Uterus (tissue), 4 donors: ENCODE measurements around the gene RAB44. TPM values are rescaled to one million over a fixed set of nuclear protein-coding genes. Genes with fewer than 3 reads are reported as not detected.

Experiments
- DNase-seq, 2 donors: peaks; one replicate each; pipeline ENCODE4 v3.0.0-alpha.2; 2019 to 2020
- H3K27ac ChIP-seq, 2 donors: fragments of 200-600 bp; sonication (generic); 1 replicate in 1 of 2; 2 replicates in 1 of 2; pipeline ENCODE4 v1.5.1; 2016 to 2018
- H3K27me3 ChIP-seq, 2 donors: fragments of 200-600 bp; sonication (generic); one replicate each; pipeline ENCODE4 v1.5.1; 2018 to 2019; ENCODE audit warnings: control low read depth in 1 of 2
- H3K36me3 ChIP-seq, 2 donors: fragments of 200-600 bp; sonication (generic); one replicate each; pipeline ENCODE4 v1.5.1; 2019; ENCODE audit warnings: control low read depth in 1 of 2
- H3K4me1 ChIP-seq, 2 donors: fragments of 200-600 bp; sonication (generic); one replicate each; pipeline ENCODE4 v1.5.1; 2018 to 2019; ENCODE audit warnings: control low read depth in 1 of 2
- H3K4me3 ChIP-seq, 2 donors: fragments of 200-600 bp; sonication (generic); 1 replicate in 1 of 2; 2 replicates in 1 of 2; pipeline ENCODE4 v1.5.1; 2018 to 2019; ENCODE audit warnings: mild to moderate bottlenecking in 1 of 2
- H3K9me3 ChIP-seq, 2 donors: fragments of 200-600 bp; sonication (generic); one replicate each; pipeline ENCODE4 v1.5.1; 2019; ENCODE audit warnings: control low read depth in 1 of 2
- POLR2A ChIP-seq, 2 donors: fragments of 450-650 bp; IDR thresholded peaks; one replicate each; pipeline ENCODE4 v1.6.1; 2016; ENCODE audit warnings: antibody characterized with exemption in 2 of 2, mild to moderate bottlenecking in 1 of 2, moderate library complexity in 1 of 2
- intact Hi-C: fragments of 100-400 bp; cut with DNase I; formaldehyde crosslinking; loops from one replicate; pipeline ENCODE4 v1.15.1; 2023; ENCODE audit warnings: low total_unique reads
- total RNA-seq, 4 donors: library from RNA; depleted of rRNA in 3 of 4; stranded (reverse); fragments of >200 nt in 3 of 4; gene quantifications; one replicate each; pipeline versions ENCODE4 v1.1.0 to v1.2.4, GENCODE V29; 2014 to 2023
- TF ChIP-seq, protein P1 (sequence below), 4 experiments: fragments of 200-600 bp in 2 of 4; fragments of 450-650 bp in 2 of 4; sonication (generic) in 2 of 4; IDR thresholded peaks; one replicate each; pipeline ENCODE4 v1.5.1; 2016 to 2019; ENCODE audit warnings: antibody characterized with exemption in 4 of 4, mild to moderate bottlenecking in 2 of 4, moderate library complexity in 1 of 4
- donor health status: DM: yes; HTN: yes; CAD: no.

RAB44 gene
- total RNA-seq, 4 donors from 2014 or later, result 0.37 TPM; not detected in 3

GRCh38 chr6:36688063-36688738 is 9.4 kb upstream of the RAB44 start:
- Histone ChIP-seq H3K27me3 (no peaks in the 10 kb centered on the region), H3K27ac (no peak overlapping the region), H3K36me3 (no peaks in the 10 kb centered on the region), H3K4me3 (no peak overlapping the region), H3K9me3 (no peaks in the 10 kb centered on the region), H3K4me1 (no peaks in the 10 kb centered on the region)
- no peak for DNase-seq
- intact Hi-C loops, result loop anchor here (10.0 kb wide), 1 partner anchor 273 kb away; no protein-coding TSS in a partner anchor
- TF ChIP-seq, protein P1, sequence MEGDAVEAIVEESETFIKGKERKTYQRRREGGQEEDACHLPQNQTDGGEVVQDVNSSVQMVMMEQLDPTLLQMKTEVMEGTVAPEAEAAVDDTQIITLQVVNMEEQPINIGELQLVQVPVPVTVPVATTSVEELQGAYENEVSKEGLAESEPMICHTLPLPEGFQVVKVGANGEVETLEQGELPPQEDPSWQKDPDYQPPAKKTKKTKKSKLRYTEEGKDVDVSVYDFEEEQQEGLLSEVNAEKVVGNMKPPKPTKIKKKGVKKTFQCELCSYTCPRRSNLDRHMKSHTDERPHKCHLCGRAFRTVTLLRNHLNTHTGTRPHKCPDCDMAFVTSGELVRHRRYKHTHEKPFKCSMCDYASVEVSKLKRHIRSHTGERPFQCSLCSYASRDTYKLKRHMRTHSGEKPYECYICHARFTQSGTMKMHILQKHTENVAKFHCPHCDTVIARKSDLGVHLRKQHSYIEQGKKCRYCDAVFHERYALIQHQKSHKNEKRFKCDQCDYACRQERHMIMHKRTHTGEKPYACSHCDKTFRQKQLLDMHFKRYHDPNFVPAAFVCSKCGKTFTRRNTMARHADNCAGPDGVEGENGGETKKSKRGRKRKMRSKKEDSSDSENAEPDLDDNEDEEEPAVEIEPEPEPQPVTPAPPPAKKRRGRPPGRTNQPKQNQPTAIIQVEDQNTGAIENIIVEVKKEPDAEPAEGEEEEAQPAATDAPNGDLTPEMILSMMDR (IDR thresholded peaks at IDR 0.05), result no peak
- TF ChIP-seq POLR2A (IDR thresholded peaks at IDR 0.05), result no peak

DNA sequence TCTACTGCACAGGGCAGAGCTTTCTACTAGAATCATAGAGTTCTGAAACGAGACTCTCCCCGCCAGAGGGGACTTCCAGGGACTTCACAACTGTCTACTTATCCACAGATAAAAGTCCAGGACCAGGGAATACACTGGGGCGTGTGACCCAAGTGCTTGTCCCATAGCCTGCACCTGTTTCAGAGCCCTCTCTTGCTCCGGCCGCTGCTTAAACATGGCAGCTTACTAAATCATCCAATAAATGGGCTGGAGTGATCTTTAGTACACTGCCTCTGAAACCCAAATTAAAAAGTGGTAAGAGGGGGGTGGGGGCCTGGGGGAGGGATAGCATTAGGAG is 8.9 kb upstream of the RAB44 start:
- Histone ChIP-seq H3K4me1 (no peaks in the 10 kb centered on the region), H3K4me3 (no peak overlapping the region), H3K27ac (no peak overlapping the region), H3K9me3 (no peaks in the 10 kb centered on the region), H3K27me3 (no peaks in the 10 kb centered on the region), H3K36me3 (no peaks in the 10 kb centered on the region)
- intact Hi-C loops, result loop anchor here (10.0 kb wide), 1 partner anchor 274 kb away; no protein-coding TSS in a partner anchor
- DNase-seq, result no peak
- no peak for TF ChIP-seq POLR2A (IDR thresholded peaks at IDR 0.05)
- TF ChIP-seq, protein P1 (IDR thresholded peaks at IDR 0.05), result no peak

DNA sequence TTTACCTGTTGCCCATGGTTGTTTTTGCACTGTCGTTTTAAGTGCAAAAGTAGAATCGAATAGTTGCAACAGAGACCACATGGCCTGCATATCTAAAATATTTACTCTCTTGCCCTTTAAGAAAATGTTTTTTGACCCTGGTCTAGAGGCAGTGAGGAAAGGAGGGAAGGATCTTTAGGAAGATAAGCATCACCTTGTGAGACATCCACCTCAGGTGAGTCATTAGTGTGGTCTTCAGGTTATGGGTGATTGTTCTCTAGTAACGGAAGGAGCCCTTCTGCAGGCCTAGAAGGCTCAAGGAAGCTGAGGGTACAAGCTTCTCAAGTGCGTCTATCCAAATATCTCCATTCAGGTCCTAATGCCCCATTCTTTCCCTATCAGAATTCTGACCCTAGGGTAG is 6.6 kb upstream of the RAB44 start:
- Histone ChIP-seq H3K4me3 (no peak overlapping the region), H3K9me3 (no peaks in the 10 kb centered on the region), H3K36me3 (no peaks in the 10 kb centered on the region), H3K4me1 (no peaks in the 10 kb centered on the region), H3K27ac (no peak overlapping the region), H3K27me3 (no peaks in the 10 kb centered on the region)
- no peak for DNase-seq
- intact Hi-C loops, result no loop called here
- TF ChIP-seq, protein P1 (IDR thresholded peaks at IDR 0.05), result no peak
- no peak for TF ChIP-seq POLR2A (IDR thresholded peaks at IDR 0.05)

DNA sequence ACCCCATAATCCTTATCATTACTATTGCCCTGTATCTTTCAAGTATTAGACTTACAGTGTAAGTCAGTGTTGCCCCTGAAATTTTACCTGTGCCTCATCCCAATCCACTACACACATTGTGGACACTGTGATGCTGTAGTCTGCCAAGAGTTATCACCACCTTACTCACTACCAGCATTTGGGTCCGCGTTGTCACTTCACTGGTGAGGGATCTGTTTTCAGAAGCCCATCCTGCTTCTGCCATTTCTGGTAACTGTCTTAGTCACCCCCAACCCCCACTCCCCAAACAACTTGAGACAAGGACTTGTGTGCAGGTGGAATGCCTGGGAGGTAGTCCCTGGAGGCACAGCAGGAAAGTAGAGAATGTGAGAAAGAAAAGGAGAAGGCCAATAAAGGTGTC is 6.0 kb upstream of the RAB44 start:
- TF ChIP-seq, protein P1 (IDR thresholded peaks at IDR 0.05), result no peak
- TF ChIP-seq POLR2A (IDR thresholded peaks at IDR 0.05), result no peak
- Histone ChIP-seq H3K27me3 (no peaks in the 10 kb centered on the region), H3K4me3 (no peak overlapping the region), H3K27ac (no peak overlapping the region), H3K9me3 (no peaks in the 10 kb centered on the region), H3K4me1 (no peaks in the 10 kb centered on the region), H3K36me3 (no peaks in the 10 kb centered on the region)
- DNase-seq, result no peak
- intact Hi-C loops, result no loop called here

GRCh38 chr6:36692220-36692619 is 5.4 kb upstream of the RAB44 start:
- no peaks in the 10 kb centered on the region for H3K36me3 ChIP-seq
- TF ChIP-seq, protein P1 (IDR thresholded peaks at IDR 0.05), result no peak
- no peak for TF ChIP-seq POLR2A (IDR thresholded peaks at IDR 0.05)
- intact Hi-C loops, result no loop called here
- H3K4me3 ChIP-seq, result no peak overlapping the region
- no peak for DNase-seq
- no peaks in the 10 kb centered on the region for H3K4me1 ChIP-seq
- H3K9me3 ChIP-seq, result no peaks in the 10 kb centered on the region
- H3K27me3 ChIP-seq, result no peaks in the 10 kb centered on the region
- no peak overlapping the region for H3K27ac ChIP-seq
